ENCODE measurements around the gene GATAD2A. TPM values are rescaled to one million over a fixed set of nuclear protein-coding genes. Genes with fewer than 3 reads are reported as not detected.
A peak's percentile ranks its signal among the peaks of the same experiment; 100 is the strongest.

Gene GATAD2A
- total and polyA plus RNA-seq, 7 experiments from 2014 or later = 11.3 to 123 (median 102) TPM

GRCh38 chr19:19510432-19510831 is 105.0 kb downstream of the GATAD2A start:
- ChIA-PET POLR2A (interaction anchor here (0.8 to 0.9 kb wide), 3 partner anchors 19 to 160 kb away, joined by 3 to 4 read pairs (median 3); no protein-coding TSS in a partner anchor), CTCF (no interaction called here)
- ATAC-seq (no peak), DNase-seq (no peak)
- Histone ChIP-seq H3K4me3 (ENCODE audit: low read length) (no peak overlapping the region), H3K4me1 (ENCODE audit: control insufficient read depth in 2 of 2, insufficient read depth in 2 of 2, low read length in 2 of 2) (peaks cover 0 to 3% of the 10 kb centered on the region in 2 donors), H3K36me3 (ENCODE audit: control insufficient read depth in 2 of 3, insufficient read depth in 3 of 3, low read length in 3 of 3) (peaks cover 0 to 20% (median 0%) of the 10 kb centered on the region in 3 experiments), H3K9me3 (ENCODE audit: control insufficient read depth in 2 of 3, low read length in 3 of 3) (no peaks in the 10 kb centered on the region), H3K27me3 (ENCODE audit: control insufficient read depth in 2 of 2, insufficient read depth in 2 of 2, low read length in 2 of 2) (no peaks in the 10 kb centered on the region), H3K27ac (ENCODE audit: low read depth, low read length) (no peak overlapping the region)
- Mint-ChIP-seq H3K27me3 (no peaks in the 10 kb centered on the region), H3K4me3 (no peak overlapping the region), H3K36me3 (peaks cover 0 to 15% (median 3%) of the 10 kb centered on the region in 5 donors), H3K9me3 (peaks cover 0 to 3% (median 0%) of the 10 kb centered on the region in 11 donors), H3K4me1 (peaks cover 0 to 4% (median 0%) of the 10 kb centered on the region in 7 donors), H3K27ac (peak overlapping the region in 5 of 9 donors; percentile 23 to 65 (median 48))
- intact Hi-C loops (cut with micrococcal nuclease) = no loop called here

DNA sequence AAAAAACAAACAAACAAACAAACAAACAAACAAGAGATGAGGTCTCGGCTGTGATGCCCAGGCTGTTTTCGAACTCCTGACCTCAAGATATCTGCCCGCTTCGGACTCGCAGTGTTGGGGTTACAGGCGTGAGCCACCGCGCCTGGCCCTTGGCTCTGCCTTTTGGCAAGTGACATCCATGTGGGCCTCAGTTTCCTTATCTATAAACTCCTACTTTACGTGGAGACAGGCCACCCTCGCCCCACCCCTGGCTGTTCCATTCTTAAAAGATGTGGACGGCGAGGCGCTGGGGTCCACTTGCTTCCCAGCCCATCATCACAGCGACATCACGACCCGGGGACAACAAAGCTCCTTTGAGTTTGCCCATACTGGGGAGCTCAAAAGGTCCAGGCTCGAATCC is 108.2 kb downstream of the GATAD2A start:
- H3K9me3 Mint-ChIP-seq = peaks cover 0 to 5% (median 0%) of the 10 kb centered on the region in 11 donors
- H3K4me1 Mint-ChIP-seq = peaks cover 0 to 22% (median 12%) of the 10 kb centered on the region in 7 donors
- H3K4me3 Mint-ChIP-seq = peak overlapping the region in 5 of 10 donors; percentile 16 to 89 (median 32)
- Histone ChIP-seq H3K27ac (ENCODE audit: low read depth, low read length) (no peak overlapping the region), H3K4me3 (ENCODE audit: low read length) (no peak overlapping the region), H3K36me3 (ENCODE audit: control insufficient read depth in 2 of 3, insufficient read depth in 3 of 3, low read length in 3 of 3) (peaks cover 0 to 8% (median 0%) of the 10 kb centered on the region in 3 experiments), H3K4me1 (ENCODE audit: control insufficient read depth in 2 of 2, insufficient read depth in 2 of 2, low read length in 2 of 2) (peaks cover 9 to 14% of the 10 kb centered on the region in 2 donors), H3K9me3 (ENCODE audit: control insufficient read depth in 2 of 3, low read length in 3 of 3) (no peaks in the 10 kb centered on the region), H3K27me3 (ENCODE audit: control insufficient read depth in 2 of 2, insufficient read depth in 2 of 2, low read length in 2 of 2) (no peaks in the 10 kb centered on the region)
- no peak for ATAC-seq
- ChIA-PET CTCF (no interaction called here), POLR2A (interaction anchor here (0.7 to 4.2 kb wide), 2 partner anchors 21 to 108 kb away, joined by 3 to 15 read pairs; partner anchors contain the start of gene GATAD2A)
- H3K36me3 Mint-ChIP-seq = peaks cover 0 to 12% (median 0%) of the 10 kb centered on the region in 5 donors
- peak overlapping the region in 1 of 9 donors; percentile 21 for H3K27ac Mint-ChIP-seq
- no peaks in the 10 kb centered on the region for H3K27me3 Mint-ChIP-seq
- intact Hi-C loops (cut with micrococcal nuclease) = no loop called here
- DNase-seq = no peak

- H3K27ac ChIP-seq (ENCODE audit: low read depth, low read length) = no peak overlapping the region
- peaks cover 0 to 11% (median 0%) of the 10 kb centered on the region in 3 experiments for H3K36me3 ChIP-seq (ENCODE audit: control insufficient read depth in 2 of 3, insufficient read depth in 3 of 3, low read length in 3 of 3)
- ATAC-seq (no peak), DNase-seq (no peak)
- intact Hi-C loops (cut with micrococcal nuclease) = no loop called here
- Mint-ChIP-seq H3K4me1 (peaks cover 2 to 26% (median 13%) of the 10 kb centered on the region in 7 donors), H3K9me3 (peaks cover 0 to 5% (median 0%) of the 10 kb centered on the region in 11 donors), H3K27me3 (no peaks in the 10 kb centered on the region), H3K4me3 (peak overlapping the region in 9 of 10 donors; percentile 23 to 89 (median 59)), H3K27ac (peak overlapping the region in 2 of 9 donors; percentile 29 to 59), H3K36me3 (peaks cover 0 to 14% (median 2%) of the 10 kb centered on the region in 5 donors)
- H3K4me3 ChIP-seq (ENCODE audit: low read length) = no peak overlapping the region
- H3K9me3 ChIP-seq (ENCODE audit: control insufficient read depth in 2 of 3, low read length in 3 of 3) = no peaks in the 10 kb centered on the region
- peaks cover 9 to 14% of the 10 kb centered on the region in 2 donors for H3K4me1 ChIP-seq (ENCODE audit: control insufficient read depth in 2 of 2, insufficient read depth in 2 of 2, low read length in 2 of 2)
- ChIA-PET POLR2A (interaction anchor here (0.6 to 4.2 kb wide), 4 partner anchors 21 to 913 kb away, joined by 3 to 15 read pairs (median 4); partner anchors contain the start of gene GATAD2A), CTCF (no interaction called here)
- no peaks in the 10 kb centered on the region for H3K27me3 ChIP-seq (ENCODE audit: control insufficient read depth in 2 of 2, insufficient read depth in 2 of 2, low read length in 2 of 2)
Measured at GRCh38 chr19:19514215-19514657, 108.8 kb downstream of the GATAD2A start.

DNA sequence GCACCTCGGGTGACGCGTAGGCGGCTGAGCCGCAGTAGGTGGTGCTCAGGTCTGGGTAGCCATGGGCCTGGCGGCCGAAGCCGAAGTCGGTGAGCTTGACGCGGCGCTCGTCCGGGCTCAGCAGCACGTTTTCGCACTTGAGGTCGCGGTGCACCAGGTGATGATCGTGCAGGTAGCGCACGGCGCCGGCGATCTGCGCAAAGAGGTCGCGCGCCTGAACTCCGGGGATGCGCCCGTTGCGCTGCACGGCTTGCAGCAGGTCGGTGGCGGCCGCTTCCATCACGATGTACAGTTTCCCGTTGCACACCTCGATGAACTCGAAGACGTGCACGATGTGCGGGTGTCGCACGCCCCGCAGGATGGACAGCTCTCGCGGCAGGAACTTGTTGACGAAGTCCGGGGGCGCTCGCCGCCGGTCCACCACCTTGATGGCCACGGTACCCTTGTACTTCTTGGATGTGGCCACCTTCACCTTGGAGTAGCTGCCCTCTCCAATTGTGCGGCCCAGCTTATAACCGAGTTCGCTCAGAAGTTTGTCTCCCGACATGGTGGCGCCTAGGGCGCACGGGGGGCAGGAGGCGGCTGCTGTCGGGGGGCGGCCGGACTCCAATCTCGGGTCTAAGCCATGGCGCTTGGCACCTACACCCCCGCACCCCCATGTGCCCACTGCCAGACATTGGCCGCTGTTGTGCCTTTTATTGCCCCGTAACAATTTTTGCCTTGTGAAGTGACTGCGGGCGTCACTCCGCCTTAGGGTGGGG is 109.6 kb downstream of the GATAD2A start, which contains the start of gene TSSK6:
Gene TSSK6 (minus strand): TSS at position 668 of the 761 bp plus-strand sequence. CDS start 121 bp downstream, at position 547.
- DNase-seq (no peak), ATAC-seq (no peak)
- Histone ChIP-seq H3K36me3 (ENCODE audit: control insufficient read depth in 2 of 3, insufficient read depth in 3 of 3, low read length in 3 of 3) (peaks cover 0 to 18% (median 0%) of the 10 kb centered on the region in 3 experiments), H3K9me3 (ENCODE audit: control insufficient read depth in 2 of 3, low read length in 3 of 3) (no peaks in the 10 kb centered on the region), H3K4me3 (ENCODE audit: low read length) (peak within 1 kb of the TSS; percentile 96), H3K4me1 (ENCODE audit: control insufficient read depth in 2 of 2, insufficient read depth in 2 of 2, low read length in 2 of 2) (peaks cover 13 to 14% of the 10 kb centered on the region in 2 donors), H3K27me3 (ENCODE audit: control insufficient read depth in 2 of 2, insufficient read depth in 2 of 2, low read length in 2 of 2) (no peaks in the 10 kb centered on the region), H3K27ac (ENCODE audit: low read depth, low read length) (peak within 1 kb of the TSS; percentile 83)
- Mint-ChIP-seq H3K27ac (peak within 1 kb of the TSS; percentile 89 to 98 (median 96)), H3K27me3 (no peaks in the 10 kb centered on the region), H3K4me1 (peaks cover 11 to 33% (median 21%) of the 10 kb centered on the region in 7 donors), H3K36me3 (peaks cover 0 to 21% (median 3%) of the 10 kb centered on the region in 5 donors), H3K4me3 (peak within 1 kb of the TSS; percentile 89 to 98 (median 95)), H3K9me3 (peaks cover 0 to 5% (median 0%) of the 10 kb centered on the region in 11 donors)
- ChIA-PET POLR2A (interaction anchor here (0.6 to 4.2 kb wide), 17 partner anchors 8 to 914 kb away, joined by 3 to 15 read pairs (median 5); partner anchors contain the start of genes ATP13A1, GATAD2A, LPAR2 and ZNF101), CTCF (interaction anchor here (0.6 kb wide), 1 partner anchor 275 kb away, joined by 3 read pairs; no protein-coding TSS in a partner anchor)
- intact Hi-C loops (cut with micrococcal nuclease) = loop anchor here in 1 of 2 donors (5.0 kb wide), 2 partner anchors 217 to 1507 kb away; partner anchors contain the start of genes ZNF14 and ZNF430

- H3K36me3 Mint-ChIP-seq = peaks cover 0 to 25% (median 7%) of the 10 kb centered on the region in 5 donors
- no peaks in the 10 kb centered on the region for H3K27me3 Mint-ChIP-seq
- CTCF ChIA-PET = interaction anchor here (0.6 to 0.7 kb wide), 2 partner anchors 15 to 275 kb away, joined by 3 to 5 read pairs; no protein-coding TSS in a partner anchor
- Histone ChIP-seq H3K4me3 (ENCODE audit: low read length) (peak within 1 kb of the TSS; percentile 96), H3K9me3 (ENCODE audit: control insufficient read depth in 2 of 3, low read length in 3 of 3) (no peaks in the 10 kb centered on the region), H3K27me3 (ENCODE audit: control insufficient read depth in 2 of 2, insufficient read depth in 2 of 2, low read length in 2 of 2) (no peaks in the 10 kb centered on the region), H3K36me3 (ENCODE audit: control insufficient read depth in 2 of 3, insufficient read depth in 3 of 3, low read length in 3 of 3) (peaks cover 0 to 25% (median 0%) of the 10 kb centered on the region in 3 experiments), H3K27ac (ENCODE audit: low read depth, low read length) (peak within 1 kb of the TSS; percentile 83), H3K4me1 (ENCODE audit: control insufficient read depth in 2 of 2, insufficient read depth in 2 of 2, low read length in 2 of 2) (peaks cover 13 to 14% of the 10 kb centered on the region in 2 donors)
- POLR2A ChIA-PET = interaction anchor here (0.6 to 4.2 kb wide), 19 partner anchors 8 to 503 kb away, joined by 3 to 15 read pairs (median 4); partner anchors contain the start of genes ATP13A1, GATAD2A, LPAR2 and ZNF101
- peaks cover 0 to 3% (median 0%) of the 10 kb centered on the region in 11 donors for H3K9me3 Mint-ChIP-seq
- ATAC-seq (peak; percentile 96), DNase-seq (peak; percentile 88 to 98 (median 92))
- peak within 1 kb of the TSS; percentile 89 to 98 (median 95) for H3K4me3 Mint-ChIP-seq
- peak within 1 kb of the TSS; percentile 89 to 98 (median 96) for H3K27ac Mint-ChIP-seq
- H3K4me1 Mint-ChIP-seq = peaks cover 16 to 41% (median 26%) of the 10 kb centered on the region in 7 donors
- intact Hi-C loops (cut with micrococcal nuclease) = loop anchor here (1.0 to 5.0 kb wide), 7 partner anchors 27 to 1506 kb away; partner anchors contain the start of genes BORCS8 (in 2 of the 2), MAU2 (in 2 of the 2), RFXANK (in 2 of the 2) and SUGP1 (in 2 of the 2)
Measured at GRCh38 chr19:19515642-19516519, 110.4 kb downstream of the GATAD2A start, which contains the start of gene NDUFA13. TSS of gene NDUFA13 (plus strand) at chr19:19516225. CDS start at chr19:19516239, 14 bp downstream.
